Lower lobe of right lung (tissue), 2 donors: Measurements from ENCODE around the gene GLE1. TPM values are rescaled to one million over a fixed set of nuclear protein-coding genes. Genes with fewer than 3 reads are reported as not detected.
"Not testable (repeated sequence)": the region's sequence is repeated elsewhere in the genome, so short reads cannot be mapped to it uniquely, and the experiment has no call there.

Experiments
- ATAC-seq, 2 donors: fragments of 200-7000 bp; cut with Tn5 transposase; one replicate each; pipeline ENCODE4 v1.9.1; 2020 to 2022; ENCODE audit warnings: mild to moderate bottlenecking in 2 of 2, moderate library complexity in 2 of 2
- DNase-seq: peaks from one replicate; pipeline ENCODE4 v3.0.0-alpha.2; 2020
- H3K27ac ChIP-seq: fragments of 200-600 bp; one replicate; pipeline ENCODE4 v1.8.0; 2022
- H3K27me3 ChIP-seq: fragments of 200-600 bp; one replicate; pipeline ENCODE4 v1.8.0; 2022; ENCODE audit warnings: low read depth
- H3K36me3 ChIP-seq: fragments of 200-600 bp; one replicate; pipeline ENCODE4 v1.8.0; 2022; ENCODE audit warnings: mild to moderate bottlenecking
- H3K4me1 ChIP-seq: fragments of 200-600 bp; one replicate; pipeline ENCODE4 v1.8.0; 2022
- H3K4me3 ChIP-seq: fragments of 200-600 bp; one replicate; pipeline ENCODE4 v1.8.0; 2022; ENCODE audit warnings: mild to moderate bottlenecking
- H3K9me3 ChIP-seq: fragments of 200-600 bp; one replicate; pipeline ENCODE4 v1.8.0; 2022
- CTCF ChIP-seq: fragments of 200-600 bp; IDR thresholded peaks from one replicate; pipeline ENCODE4 v1.8.0; 2022; ENCODE audit warnings: antibody characterized with exemption, mild to moderate bottlenecking
- intact Hi-C: fragments of 100-400 bp; cut with DNase I; formaldehyde crosslinking; loops from one replicate; pipeline ENCODE4 v1.11.0; 2022
- total RNA-seq: library from RNA; stranded (reverse); fragmentation: NEBNext Ultra II Directional; extraction: Animal tissue kit (Norgen Biotek cat#: 25700); gene quantifications from one replicate; pipeline ENCODE4 v1.2.1, GENCODE V29; 2021
- donor health status: DM: no; HTN: yes; CAD: no; lungs with severe emphysema.

The GLE1 gene
- total RNA-seq, 1 donor from 2014 or later, result 24.5 TPM

GRCh38 chr9:128503870-128504269 is 649 bp upstream of the GLE1 start:
- DNase-seq, result no peak
- H3K4me1 ChIP-seq, result peaks cover 22% of the 10 kb centered on the region
- H3K4me3 ChIP-seq, result peak overlapping the region; percentile 81
- no peaks in the 10 kb centered on the region for H3K27me3 ChIP-seq
- TF ChIP-seq CTCF, result no peak
- H3K36me3 ChIP-seq, result peaks cover 29% of the 10 kb centered on the region
- intact Hi-C loops, result no loop called here
- ATAC-seq, result peak; percentile 24 to 41
- H3K27ac ChIP-seq, result peak overlapping the region; percentile 88
- H3K9me3 ChIP-seq, result no peaks in the 10 kb centered on the region

- Histone ChIP-seq H3K9me3 (no peaks in the 10 kb centered on the region), H3K27me3 (no peaks in the 10 kb centered on the region), H3K4me1 (peaks cover 22% of the 10 kb centered on the region), H3K27ac (peak overlapping the region; percentile 88), H3K4me3 (peak overlapping the region; percentile 81), H3K36me3 (peaks cover 31% of the 10 kb centered on the region)
- TF ChIP-seq CTCF, result no peak
- intact Hi-C loops, result no loop called here
- ATAC-seq (no peak), DNase-seq (no peak)
These were observed 871 bp downstream of the GLE1 start for GRCh38 chr9:128505414-128505765.

GRCh38 chr9:128505906-128506305 is 1.4 kb downstream of the GLE1 start:
- peaks cover 36% of the 10 kb centered on the region for H3K36me3 ChIP-seq
- H3K9me3 ChIP-seq, DNase-seq, intact Hi-C loops, ATAC-seq, H3K27ac ChIP-seq, H3K4me3 ChIP-seq, H3K27me3 ChIP-seq: not testable (repeated sequence)
- H3K4me1 ChIP-seq, result peaks cover 22% of the 10 kb centered on the region

- TF ChIP-seq CTCF, result no peak
- Histone ChIP-seq H3K27me3 (no peaks in the 10 kb centered on the region), H3K4me3 (no peak overlapping the region), H3K36me3 (peaks cover 90% of the 10 kb centered on the region), H3K9me3 (no peaks in the 10 kb centered on the region), H3K4me1 (no peaks in the 10 kb centered on the region), H3K27ac (no peak overlapping the region)
- intact Hi-C loops, result no loop called here
- no peak for DNase-seq
- ATAC-seq, result no peak
These were observed 8.3 kb downstream of the GLE1 start for GRCh38 chr9:128512820-128513219.

- Histone ChIP-seq H3K4me1 (no peaks in the 10 kb centered on the region), H3K27ac (no peak overlapping the region), H3K4me3 (no peak overlapping the region), H3K9me3 (no peaks in the 10 kb centered on the region), H3K27me3 (no peaks in the 10 kb centered on the region), H3K36me3 (peaks cover 94% of the 10 kb centered on the region)
- TF ChIP-seq CTCF, result no peak
- intact Hi-C loops, result no loop called here
- no peak for ATAC-seq
- DNase-seq, result no peak
These were observed 17.4 kb downstream of the GLE1 start for GRCh38 chr9:128521956-128522355.

GRCh38 chr9:128523199-128523925 is 18.8 kb downstream of the GLE1 start:
- H3K36me3 ChIP-seq, result peaks cover 94% of the 10 kb centered on the region
- H3K4me1 ChIP-seq, result no peaks in the 10 kb centered on the region
- no peak for ATAC-seq
- no peak overlapping the region for H3K27ac ChIP-seq
- no peaks in the 10 kb centered on the region for H3K9me3 ChIP-seq
- no peaks in the 10 kb centered on the region for H3K27me3 ChIP-seq
- intact Hi-C loops, result no loop called here
- no peak overlapping the region for H3K4me3 ChIP-seq
- no peak for TF ChIP-seq CTCF
- no peak for DNase-seq
